PC-9 (cell line): ENCODE results near the gene LRFN4.

ENCODE experiments used
- EZH2 ChIP-seq: fragments of 200-600 bp; sonication (generic); IDR thresholded peaks from 2 replicates; pipeline ENCODE4 v1.8.0; 2017; ENCODE audit warnings: antibody characterized with exemption, low read depth
- TF ChIP-seq, protein P1 (sequence below): fragments of 200-600 bp; sonication (generic); conservative IDR thresholded peaks from 2 replicates; pipeline ENCODE4 v1.6.1; 2017; ENCODE audit warnings: mixed run types, antibody characterized with exemption, mild to moderate bottlenecking, moderate library complexity

DNA sequence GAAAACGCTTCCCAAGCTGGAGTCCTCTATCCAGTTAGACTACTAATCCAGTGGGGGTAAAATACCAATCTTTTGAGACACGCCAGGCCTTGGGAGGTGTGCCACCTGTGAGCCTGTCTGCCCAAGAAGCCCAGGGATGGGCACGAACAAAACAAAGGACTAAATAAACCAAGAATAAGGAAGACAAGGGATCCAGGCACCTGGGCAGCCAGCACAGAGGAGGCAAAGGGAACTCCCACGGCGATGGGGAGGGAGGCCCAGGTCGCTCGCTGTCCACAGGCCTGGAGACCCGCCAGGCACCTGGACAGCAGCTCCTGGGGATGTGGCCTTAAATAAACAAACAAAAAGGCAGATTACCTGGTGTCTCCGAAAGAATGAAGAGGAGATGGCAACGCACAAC, 31.4 kb downstream of the LRFN4 start:
- TF ChIP-seq, protein P1, sequence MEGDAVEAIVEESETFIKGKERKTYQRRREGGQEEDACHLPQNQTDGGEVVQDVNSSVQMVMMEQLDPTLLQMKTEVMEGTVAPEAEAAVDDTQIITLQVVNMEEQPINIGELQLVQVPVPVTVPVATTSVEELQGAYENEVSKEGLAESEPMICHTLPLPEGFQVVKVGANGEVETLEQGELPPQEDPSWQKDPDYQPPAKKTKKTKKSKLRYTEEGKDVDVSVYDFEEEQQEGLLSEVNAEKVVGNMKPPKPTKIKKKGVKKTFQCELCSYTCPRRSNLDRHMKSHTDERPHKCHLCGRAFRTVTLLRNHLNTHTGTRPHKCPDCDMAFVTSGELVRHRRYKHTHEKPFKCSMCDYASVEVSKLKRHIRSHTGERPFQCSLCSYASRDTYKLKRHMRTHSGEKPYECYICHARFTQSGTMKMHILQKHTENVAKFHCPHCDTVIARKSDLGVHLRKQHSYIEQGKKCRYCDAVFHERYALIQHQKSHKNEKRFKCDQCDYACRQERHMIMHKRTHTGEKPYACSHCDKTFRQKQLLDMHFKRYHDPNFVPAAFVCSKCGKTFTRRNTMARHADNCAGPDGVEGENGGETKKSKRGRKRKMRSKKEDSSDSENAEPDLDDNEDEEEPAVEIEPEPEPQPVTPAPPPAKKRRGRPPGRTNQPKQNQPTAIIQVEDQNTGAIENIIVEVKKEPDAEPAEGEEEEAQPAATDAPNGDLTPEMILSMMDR, result no peak
- no peak for TF ChIP-seq EZH2
